ENCODE data around the gene PLCE1. TPM values are rescaled to one million over a fixed set of nuclear protein-coding genes. Genes with fewer than 3 reads are reported as not detected.
"Not testable (repeated sequence)": the region's sequence is repeated elsewhere in the genome, so short reads cannot be mapped to it uniquely, and the experiment has no call there.

Gene PLCE1
- total and polyA plus RNA-seq, 2 of the 4 experiments (the other 2 are of a cell fraction) = 2.2 to 4.5 TPM

DNA sequence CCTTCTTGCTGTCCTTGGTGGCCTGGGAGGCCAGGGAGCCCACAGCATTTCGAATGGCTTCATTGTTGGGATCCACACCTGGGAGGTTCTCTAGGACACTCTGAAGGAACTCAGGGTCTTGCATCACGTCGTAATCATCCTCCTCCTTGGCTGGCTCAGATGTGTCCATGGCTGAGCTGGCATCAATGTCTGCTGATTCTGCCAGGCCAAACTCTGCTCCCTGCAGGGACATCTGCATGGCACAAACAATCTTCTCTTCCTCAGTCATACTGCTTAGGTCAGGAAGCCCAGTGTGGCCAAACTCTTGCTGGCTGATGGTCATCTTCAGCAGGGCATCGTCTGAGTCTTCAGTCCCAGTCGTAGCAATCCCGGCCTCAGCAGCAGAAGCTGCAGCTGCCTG lies 34.9 kb upstream of the PLCE1 start:
- H3K9me1 ChIP-seq (ENCODE audit: insufficient read depth, low read length) = peaks cover 8% of the 10 kb centered on the region
- BruUV-seq (replicated peaks) = no TSS peak
- H3K79me1 ChIP-seq (ENCODE audit: low read depth in 1 of 2, low read length in 2 of 2) = no peaks in the 10 kb centered on the region
- in situ Hi-C loops (cut with MboI; ENCODE audit: low sequenced_read_pairs) = no loop called here
- H2BK15ac ChIP-seq (ENCODE audit: low read depth, low read length) = no peak overlapping the region
- H3K36me3 ChIP-seq (ENCODE audit: control insufficient read depth, insufficient read depth, low read length) = no peaks in the 10 kb centered on the region
- H4K5ac ChIP-seq (ENCODE audit: low read depth, low read length) = no peak overlapping the region
- no peak overlapping the region for H3K4ac ChIP-seq (ENCODE audit: low read depth, low read length)
- peaks cover 3% of the 10 kb centered on the region; the same call in 1 of the 2 replicates for H4K20me1 ChIP-seq (ENCODE audit: insufficient read depth, low read length)
- no peak overlapping the region for H3K23ac ChIP-seq (ENCODE audit: low read depth, low read length)
- no peak overlapping the region for H2BK120ac ChIP-seq (ENCODE audit: low read depth, low read length)
- ATAC-seq (ENCODE audit: low read depth) = no peak
- no peak overlapping the region for H4K91ac ChIP-seq (ENCODE audit: insufficient read depth, low read depth, low read length)
- H3K4me1 ChIP-seq (ENCODE audit: control insufficient read depth, insufficient read depth, low read length) = peaks cover 5% of the 10 kb centered on the region; the same call in 1 of the 2 replicates
- CTCF ChIA-PET = interaction anchor here (1.4 kb wide), 1 partner anchor 11 kb away, joined by 3 read pairs; no protein-coding TSS in a partner anchor
- no peaks in the 10 kb centered on the region for H3K27me3 ChIP-seq (ENCODE audit: control insufficient read depth, insufficient read depth, low read length)
- H3K56ac ChIP-seq (ENCODE audit: extremely low read depth, insufficient read depth, low read length) = no peak overlapping the region
- H2AFZ ChIP-seq (replicated peaks; ENCODE audit: low read length, poor library complexity) = no peak overlapping the region
- H3K27ac ChIP-seq (ENCODE audit: insufficient read depth, low read length) = no peak overlapping the region
- no peak overlapping the region for H2BK20ac ChIP-seq (ENCODE audit: low read depth, low read length)
- no peak overlapping the region for H2AK5ac ChIP-seq (ENCODE audit: low read depth, low read length)
- H3K9me3 ChIP-seq (ENCODE audit: control insufficient read depth, insufficient read depth, low read length) = no peaks in the 10 kb centered on the region
- no peak overlapping the region for H2AK9ac ChIP-seq (replicated peaks; ENCODE audit: low read depth, low read length, poor library complexity)
- no peak overlapping the region for H3K18ac ChIP-seq (ENCODE audit: low read depth, low read length)
- TF ChIP-seq MAZ (IDR thresholded peaks at IDR 0.05; ENCODE audit: borderline replicate concordance, low read depth, low read length) (no peak), FOS (IDR thresholded peaks at IDR 0.05; ENCODE audit: low read depth, low read length) (no peak)
- H3K4me3 ChIP-seq (ENCODE audit: insufficient read depth, low read depth, low read length) = no peak overlapping the region
- intact Hi-C loops (cut with micrococcal nuclease) = no loop called here
- no peak overlapping the region for H4K8ac ChIP-seq (ENCODE audit: low read depth in 2 of 2, low read length in 2 of 2)
- no peak overlapping the region for H3K4me2 ChIP-seq (ENCODE audit: low read depth, low read length)
- WGBS, 2 experiments (ENCODE audit: extremely low coverage in 2 of 2, insufficient read length in 1 of 2) = 92% methylated on average over 3 of the region's 6 CpGs; no CpG with 5 or more reads in 1 of the 2 experiments
- no peak for DNase-seq
- POLR2A ChIA-PET (ENCODE audit: unreplicated experiment) = no interaction called here
- dilution Hi-C loops (cut with HindIII; ENCODE audit: low sequenced_read_pairs, unreplicated experiment) = no loop called here
- no peak overlapping the region for H3K9ac ChIP-seq (ENCODE audit: low read depth, low read length)
- no peak overlapping the region for H2BK5ac ChIP-seq (ENCODE audit: low read depth, low read length, poor library complexity, severe bottlenecking)
- H3K14ac ChIP-seq (replicated peaks; ENCODE audit: low read depth, low read length) = no peak overlapping the region

DNA sequence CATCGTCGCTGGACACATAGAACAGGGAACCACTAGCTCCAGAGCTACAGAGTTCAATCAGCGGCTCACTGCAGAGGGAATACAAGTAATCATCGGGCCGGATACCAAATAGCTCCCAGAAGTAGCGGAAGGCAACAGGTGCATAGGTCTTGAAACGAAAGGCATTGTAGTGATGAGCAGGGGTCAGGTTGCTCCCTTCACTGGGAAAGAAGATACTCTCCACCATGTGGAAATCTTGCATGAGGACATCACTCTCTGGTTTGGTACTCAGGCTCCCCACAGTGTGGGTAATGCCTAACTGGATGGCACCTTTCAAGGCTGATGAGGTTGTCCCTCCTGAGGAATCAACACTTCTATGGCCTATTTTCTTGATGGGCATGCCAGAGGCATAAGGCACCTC lies 32.7 kb upstream of the PLCE1 start:
- H3K23ac ChIP-seq (ENCODE audit: low read depth, low read length); DNase-seq; CTCF ChIA-PET; POLR2A ChIA-PET (ENCODE audit: unreplicated experiment); H3K18ac ChIP-seq (ENCODE audit: low read depth, low read length); in situ Hi-C loops (cut with MboI; ENCODE audit: low sequenced_read_pairs); H3K9me1 ChIP-seq (ENCODE audit: insufficient read depth, low read length); H3K36me3 ChIP-seq (ENCODE audit: control insufficient read depth, insufficient read depth, low read length); H2BK5ac ChIP-seq (ENCODE audit: low read depth, low read length, poor library complexity, severe bottlenecking); H2AK9ac ChIP-seq (replicated peaks; ENCODE audit: low read depth, low read length, poor library complexity); H3K4me2 ChIP-seq (ENCODE audit: low read depth, low read length); H3K4me3 ChIP-seq (ENCODE audit: insufficient read depth, low read depth, low read length); H3K9ac ChIP-seq (ENCODE audit: low read depth, low read length); H2BK20ac ChIP-seq (ENCODE audit: low read depth, low read length); H3K27ac ChIP-seq (ENCODE audit: insufficient read depth, low read length); H4K5ac ChIP-seq (ENCODE audit: low read depth, low read length); BruUV-seq (replicated peaks); H4K20me1 ChIP-seq (ENCODE audit: insufficient read depth, low read length); H4K8ac ChIP-seq (ENCODE audit: low read depth in 2 of 2, low read length in 2 of 2); H3K4me1 ChIP-seq (ENCODE audit: control insufficient read depth, insufficient read depth, low read length); intact Hi-C loops (cut with micrococcal nuclease); H4K91ac ChIP-seq (ENCODE audit: insufficient read depth, low read depth, low read length); H3K9me3 ChIP-seq (ENCODE audit: control insufficient read depth, insufficient read depth, low read length); H2AK5ac ChIP-seq (ENCODE audit: low read depth, low read length); ATAC-seq (ENCODE audit: low read depth); dilution Hi-C loops (cut with HindIII; ENCODE audit: low sequenced_read_pairs, unreplicated experiment); H3K4ac ChIP-seq (ENCODE audit: low read depth, low read length); H2BK120ac ChIP-seq (ENCODE audit: low read depth, low read length); H3K27me3 ChIP-seq (ENCODE audit: control insufficient read depth, insufficient read depth, low read length); H3K56ac ChIP-seq (ENCODE audit: extremely low read depth, insufficient read depth, low read length); H2BK15ac ChIP-seq (ENCODE audit: low read depth, low read length); H3K14ac ChIP-seq (replicated peaks; ENCODE audit: low read depth, low read length); H2AFZ ChIP-seq (replicated peaks; ENCODE audit: low read length, poor library complexity); H3K79me1 ChIP-seq (ENCODE audit: low read depth in 1 of 2, low read length in 2 of 2): not testable (repeated sequence)
- WGBS, 2 experiments (ENCODE audit: extremely low coverage in 2 of 2, insufficient read length in 1 of 2) = no CpG with 5 or more reads among the region's 7 CpGs
